C4-2B (cell line): ENCODE data around the gene SMCO4.

Experiments used
- CTCF ChIP-seq: fragments of 450-650 bp; conservative IDR thresholded peaks from 2 replicates; pipeline ENCODE4 v1.5.1; 2017; ENCODE audit warnings: mild to moderate bottlenecking
- ZFX ChIP-seq: fragments of 450-650 bp; IDR thresholded peaks from 2 replicates; pipeline ENCODE4 v1.6.1; 2017

DNA sequence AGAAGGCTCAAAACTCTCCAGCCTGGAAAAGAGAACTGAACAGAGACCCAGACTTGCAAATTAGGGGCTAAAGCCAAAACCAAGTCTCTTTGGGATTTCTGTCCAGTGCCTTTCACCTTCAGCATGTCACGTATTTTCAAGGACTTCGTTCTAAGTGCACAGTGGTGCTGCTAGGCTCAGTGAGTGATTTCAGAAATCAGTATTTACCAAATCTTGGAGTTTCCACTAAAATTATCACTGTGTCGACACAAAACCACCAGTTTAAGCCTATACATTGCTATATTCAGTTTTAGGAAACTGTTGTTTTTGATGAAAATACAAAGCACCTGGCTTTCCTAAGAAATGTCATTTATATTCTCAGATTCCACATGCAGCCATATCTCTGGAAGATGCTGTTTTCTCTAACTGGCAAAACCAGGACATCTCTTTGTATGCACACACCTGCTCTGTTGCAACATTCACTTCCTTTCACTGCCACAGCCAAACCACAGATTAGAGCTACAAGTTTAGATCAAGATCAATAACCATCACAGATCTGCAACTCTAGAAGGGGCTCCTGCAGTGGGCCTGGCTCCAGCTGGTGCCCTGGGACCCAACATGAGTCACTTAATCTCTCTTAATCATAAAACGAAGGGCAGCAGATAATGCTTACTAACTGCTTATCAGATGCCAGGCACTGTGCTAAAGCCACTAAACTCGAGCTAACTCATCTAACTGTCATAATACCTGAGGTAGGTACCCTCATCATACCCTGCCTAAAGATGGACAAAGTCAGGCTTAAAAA, 22.3 kb downstream of the SMCO4 start:
- no peak for TF ChIP-seq CTCF
- no peak for TF ChIP-seq ZFX
